ENCODE data around the gene LUZP1.

GRCh38 chr1:23092447-23092846 is 76.2 kb downstream of the LUZP1 start:
- TF ChIP-seq CTCF (conservative IDR thresholded peaks at IDR 0.05 in 1 of 2, IDR thresholded peaks at IDR 0.05 in 1 of 2; ENCODE audit: extremely low read depth in 1 of 2, insufficient read depth in 1 of 2, low read depth in 1 of 2, low read length in 2 of 2) (no peak), EZH2 (IDR thresholded peaks at IDR 0.05; ENCODE audit: borderline replicate concordance, low read length) (no peak)
